Measurements from ENCODE around the gene EYA3.

The EYA3 gene

DNA sequence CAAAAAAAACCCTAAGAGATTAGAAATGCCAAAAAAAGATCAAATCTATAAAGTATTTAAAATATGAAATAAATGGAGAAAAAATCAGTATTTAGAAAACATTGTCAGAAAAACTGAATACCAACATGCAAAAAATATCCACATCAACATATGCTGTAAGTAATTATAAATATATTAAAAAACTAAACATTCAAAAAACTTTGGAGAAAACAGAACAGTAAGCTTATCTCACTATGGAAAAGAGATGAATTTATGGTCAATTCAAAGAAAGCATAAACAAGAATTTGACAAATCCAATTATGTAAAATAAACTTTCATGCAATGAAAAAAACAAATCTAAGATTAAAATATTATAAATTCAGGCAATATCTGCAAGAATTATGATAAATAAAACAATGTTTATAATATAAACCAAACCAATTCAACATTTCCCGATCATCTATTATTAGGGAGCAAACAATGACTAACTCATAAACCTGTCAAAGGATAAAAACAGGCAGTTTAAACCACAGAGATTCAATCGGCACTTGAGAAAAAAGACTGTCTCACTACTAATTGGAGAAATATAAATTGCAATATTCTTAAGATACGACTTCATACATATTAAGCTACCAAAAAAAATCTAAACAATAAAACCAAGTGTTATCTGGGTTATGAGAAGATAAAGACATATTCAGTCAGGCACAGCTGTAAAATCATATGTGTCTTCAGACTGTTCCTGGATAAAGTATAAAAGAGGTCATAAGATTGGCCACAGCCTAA is 21.8 kb downstream of the EYA3 start:
- Histone ChIP-seq H2AFZ (ENCODE audit: low read depth, low read length) (no peak overlapping the region), H3K79me2 (ENCODE audit: insufficient read depth, low read length) (peaks cover 78% of the 10 kb centered on the region), H3K9ac (ENCODE audit: low read depth, low read length) (no peak overlapping the region), H3K36me3 (ENCODE audit: insufficient read depth, low read length) (no peaks in the 10 kb centered on the region; the same call in 1 of the 2 replicates), H3K4me2 (ENCODE audit: insufficient read depth, low read length) (no peak overlapping the region), H3K4me3 (ENCODE audit: low read depth in 1 of 2, low read length in 2 of 2) (no peak overlapping the region), H3K27me3 (ENCODE audit: insufficient read depth, low read length, poor library complexity) (no peaks in the 10 kb centered on the region), H4K20me1 (ENCODE audit: insufficient read depth, low read length) (peaks cover 9% of the 10 kb centered on the region; the same call in 1 of the 2 replicates), H3K27ac (ENCODE audit: low read length) (no peak overlapping the region), H3K4me1 (ENCODE audit: insufficient read depth, low read length) (no peaks in the 10 kb centered on the region), H3K9me3 (ENCODE audit: insufficient read depth, low read length, severe bottlenecking) (no peaks in the 10 kb centered on the region)
- ATAC-seq (ENCODE audit: insufficient read depth, low read depth) (no peak), DNase-seq (no peak)
- TF ChIP-seq EZH2 (IDR thresholded peaks at IDR 0.05; ENCODE audit: borderline replicate concordance, low read depth, low read length, severe bottlenecking) (no peak), CTCF (IDR thresholded peaks at IDR 0.05; ENCODE audit: borderline replicate concordance, extremely low read depth, low read length, poor library complexity, severe bottlenecking) (no peak)

GRCh38 chr1:28064064-28064463 is 24.3 kb downstream of the EYA3 start:
- Histone ChIP-seq H3K4me1 (ENCODE audit: insufficient read depth, low read length) (no peaks in the 10 kb centered on the region), H3K9me3 (ENCODE audit: insufficient read depth, low read length, severe bottlenecking) (no peaks in the 10 kb centered on the region), H3K79me2 (ENCODE audit: insufficient read depth, low read length) (peaks cover 71% of the 10 kb centered on the region), H3K27me3 (ENCODE audit: insufficient read depth, low read length, poor library complexity) (no peaks in the 10 kb centered on the region), H2AFZ (ENCODE audit: low read depth, low read length) (no peak overlapping the region), H3K27ac (ENCODE audit: low read length) (no peak overlapping the region), H3K4me2 (ENCODE audit: insufficient read depth, low read length) (no peak overlapping the region), H3K36me3 (ENCODE audit: insufficient read depth, low read length) (no peaks in the 10 kb centered on the region; the same call in 1 of the 2 replicates), H4K20me1 (ENCODE audit: insufficient read depth, low read length) (peaks cover 6% of the 10 kb centered on the region; the same call in 1 of the 2 replicates), H3K4me3 (ENCODE audit: low read depth in 1 of 2, low read length in 2 of 2) (no peak overlapping the region), H3K9ac (ENCODE audit: low read depth, low read length) (no peak overlapping the region)
- TF ChIP-seq CTCF (IDR thresholded peaks at IDR 0.05; ENCODE audit: borderline replicate concordance, extremely low read depth, low read length, poor library complexity, severe bottlenecking) (no peak), EZH2 (IDR thresholded peaks at IDR 0.05; ENCODE audit: borderline replicate concordance, low read depth, low read length, severe bottlenecking) (no peak)
- no peak for ATAC-seq (ENCODE audit: insufficient read depth, low read depth)
- DNase-seq = no peak

DNA sequence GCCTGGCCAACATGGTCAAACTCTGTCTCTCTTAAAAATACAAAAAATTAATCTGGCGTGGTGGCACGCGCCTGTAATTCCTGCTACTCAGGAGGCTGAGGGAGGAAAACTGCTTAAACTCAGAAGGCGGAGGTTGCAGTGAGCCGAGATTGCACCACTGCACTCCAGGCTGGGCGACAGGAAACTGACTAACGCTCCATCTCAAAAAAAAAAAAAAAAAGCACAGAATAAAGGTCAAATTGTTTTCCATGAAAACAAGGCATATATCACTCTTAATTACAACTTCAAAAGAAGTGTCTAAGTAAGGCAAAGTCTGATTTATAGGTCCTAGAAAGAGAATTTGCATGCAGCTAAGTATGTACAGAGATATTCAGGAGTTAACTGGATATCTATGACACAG is 25.6 kb downstream of the EYA3 start:
- no peaks in the 10 kb centered on the region for H3K27me3 ChIP-seq (ENCODE audit: insufficient read depth, low read length, poor library complexity)
- no peak overlapping the region for H3K9ac ChIP-seq (ENCODE audit: low read depth, low read length)
- TF ChIP-seq CTCF (IDR thresholded peaks at IDR 0.05; ENCODE audit: borderline replicate concordance, extremely low read depth, low read length, poor library complexity, severe bottlenecking) = no peak
- TF ChIP-seq EZH2 (IDR thresholded peaks at IDR 0.05; ENCODE audit: borderline replicate concordance, low read depth, low read length, severe bottlenecking) = no peak
- peaks cover 6% of the 10 kb centered on the region; the same call in 1 of the 2 replicates for H4K20me1 ChIP-seq (ENCODE audit: insufficient read depth, low read length)
- H3K4me3 ChIP-seq (ENCODE audit: low read depth in 1 of 2, low read length in 2 of 2) = no peak overlapping the region
- DNase-seq (no peak), ATAC-seq (ENCODE audit: insufficient read depth, low read depth) (no peak)
- no peaks in the 10 kb centered on the region; the same call in 1 of the 2 replicates for H3K36me3 ChIP-seq (ENCODE audit: insufficient read depth, low read length)
- no peak overlapping the region for H2AFZ ChIP-seq (ENCODE audit: low read depth, low read length)
- no peak overlapping the region for H3K4me2 ChIP-seq (ENCODE audit: insufficient read depth, low read length)
- H3K79me2 ChIP-seq (ENCODE audit: insufficient read depth, low read length) = peaks cover 67% of the 10 kb centered on the region
- H3K4me1 ChIP-seq (ENCODE audit: insufficient read depth, low read length) = no peaks in the 10 kb centered on the region
- H3K9me3 ChIP-seq (ENCODE audit: insufficient read depth, low read length, severe bottlenecking) = no peaks in the 10 kb centered on the region
- no peak overlapping the region for H3K27ac ChIP-seq (ENCODE audit: low read length)

Data from DND-41 (cell line).